K562 (cell line): ENCODE data around the gene SDCCAG8. TPM values are rescaled to one million over a fixed set of nuclear protein-coding genes. Genes with fewer than 3 reads are reported as not detected.

ENCODE experiments used
- ARID2 ChIP-seq: fragments of 450-650 bp; IDR thresholded peaks from 2 replicates; pipeline ENCODE4 v1.6.1; 2017; ENCODE audit warnings: antibody characterized with exemption, mild to moderate bottlenecking
- BCL6 ChIP-seq: fragments of 250-450 bp; sonication (Bioruptor Pico); IDR thresholded peaks from 2 replicates; pipeline ENCODE4 v1.4.0; 2020
- DACH1 ChIP-seq: fragments of 450-650 bp; IDR thresholded peaks from 2 replicates; pipeline ENCODE4 v1.6.1; 2018; ENCODE audit not compliant: partially characterized antibody
- FIP1L1 ChIP-seq: fragments of 200-400 bp; formaldehyde crosslinking; IDR thresholded peaks from 2 replicates; pipeline ENCODE4 v1.6.1; 2018; ENCODE audit warnings: mild to moderate bottlenecking, low read depth, low read length; ENCODE audit not compliant: poor library complexity, severe bottlenecking
- NCOA4 ChIP-seq: fragments of 450-650 bp; IDR thresholded peaks from 2 replicates; pipeline ENCODE4 v1.6.1; 2018; ENCODE audit warnings: mild to moderate bottlenecking; ENCODE audit not compliant: partially characterized antibody
- NR1H2 ChIP-seq: sonication (generic); formaldehyde crosslinking; IDR thresholded peaks from 2 replicates; pipeline ENCODE4 v1.4.0; 2020; ENCODE audit warnings: mild to moderate bottlenecking, missing genetic modification reagents
- NR2F6 ChIP-seq: fragments of 450-650 bp; formaldehyde crosslinking; IDR thresholded peaks from 2 replicates; pipeline ENCODE4 v1.4.0; 2020; ENCODE audit warnings: mild to moderate bottlenecking
- POLR3A ChIP-seq: IDR thresholded peaks from 2 replicates; pipeline ENCODE4 v1.6.1; 2011; ENCODE audit warnings: borderline replicate concordance, mild to moderate bottlenecking, moderate library complexity; ENCODE audit not compliant: insufficient read length, insufficient read depth; ENCODE audit errors: extremely low read depth
- RUNX1 ChIP-seq: sonication (generic); IDR thresholded peaks from 2 replicates; pipeline ENCODE4 v1.6.1; 2016; ENCODE audit warnings: antibody characterized with exemption, low read depth
- SAP30 ChIP-seq: fragments of 200-600 bp; sonication (generic); IDR thresholded peaks from 2 replicates; pipeline ENCODE4 v1.6.1; 2012; ENCODE audit warnings: borderline replicate concordance, low read depth, mild to moderate bottlenecking, moderate library complexity, low read length, control low read depth, inconsistent platforms; ENCODE audit not compliant: insufficient read depth, poor library complexity, severe bottlenecking
- SMARCE1 ChIP-seq: fragments of 450-650 bp; IDR thresholded peaks from 2 replicates; pipeline ENCODE4 v1.7.1; 2016; ENCODE audit warnings: mild to moderate bottlenecking
- TAF7 ChIP-seq: fragments of 450-650 bp; IDR thresholded peaks from 2 replicates; pipeline ENCODE4 v1.6.1; 2016; ENCODE audit warnings: missing genetic modification characterization, missing compliant biosample characterization
- ZFP1 ChIP-seq: fragments of 450-650 bp; formaldehyde crosslinking; IDR thresholded peaks from 2 replicates; pipeline ENCODE4 v1.4.0; 2020; ENCODE audit warnings: mild to moderate bottlenecking, mixed read lengths
- ZNF146 ChIP-seq: IDR thresholded peaks from one replicate; pipeline ENCODE4 v1.6.1; 2018; ENCODE audit warnings: missing compliant biosample characterization; ENCODE audit not compliant: unreplicated experiment
- ZNF445 ChIP-seq: fragments of 250-450 bp; sonication (Bioruptor Pico); IDR thresholded peaks from 2 replicates; pipeline ENCODE4 v1.4.0; 2020; ENCODE audit warnings: low read depth, mild to moderate bottlenecking, moderate library complexity
- ZNF609 ChIP-seq: sonication (generic); formaldehyde crosslinking; IDR thresholded peaks from 2 replicates; pipeline ENCODE4 v1.8.1; 2023; ENCODE audit warnings: missing genetic modification reagents, mild to moderate bottlenecking, borderline replicate concordance
- ZSCAN29 ChIP-seq: fragments of 450-650 bp; IDR thresholded peaks from 2 replicates; pipeline ENCODE4 v1.6.1; 2017
- polyA plus RNA-seq, 8 experiments: library from polyadenylated mRNA; depleted of rRNA in 4 of 8; stranded (reverse) in 5 of 8; unstranded in 3 of 8; fragments of >200 nt; fragmentation: Nextera tagmentation in 2 of 8; fragmentation: Illumina TruSeq in 1 of 8; extraction: Ambion mirVana in 2 of 8; extraction: Trizol in 1 of 8; gene quantifications; 2 replicates each; pipeline versions ENCODE4 v1.2.1 to v1.2.3, GENCODE V29; 2011 to 2014; ENCODE audit warnings: inconsistent platforms in 1 of 8, missing spikeins in 1 of 8
- total RNA-seq, 7 experiments: library from RNA; depleted of rRNA in 6 of 7; stranded (reverse); fragments of >200 nt in 6 of 7; fragmentation: Illumina TruSeq in 2 of 7; extraction: Trizol in 2 of 7; gene quantifications; 2 replicates each; pipeline versions ENCODE4 v1.2.1 to v1.2.3, GENCODE V29; 2011 to 2021; ENCODE audit warnings: low replicate concordance in 1 of 7
- TF ChIP-seq, protein P1 (sequence below): fragments of 450-650 bp; IDR thresholded peaks from 2 replicates; pipeline ENCODE4 v1.6.1; 2016; ENCODE audit warnings: mild to moderate bottlenecking
- TF ChIP-seq, protein P2 (sequence below): fragments of 200-400 bp; formaldehyde crosslinking; IDR thresholded peaks from 2 replicates; pipeline ENCODE4 v1.6.1; 2017; ENCODE audit warnings: mild to moderate bottlenecking, low read depth, low read length, moderate library complexity

The SDCCAG8 gene
- total and polyA plus RNA-seq, 9 of the 15 experiments (the other 6 are each of a cell fraction or from before 2014, with no cell fraction given) = 17.9 to 36.7 (median 25.4) TPM

- TF ChIP-seq, protein P1, sequence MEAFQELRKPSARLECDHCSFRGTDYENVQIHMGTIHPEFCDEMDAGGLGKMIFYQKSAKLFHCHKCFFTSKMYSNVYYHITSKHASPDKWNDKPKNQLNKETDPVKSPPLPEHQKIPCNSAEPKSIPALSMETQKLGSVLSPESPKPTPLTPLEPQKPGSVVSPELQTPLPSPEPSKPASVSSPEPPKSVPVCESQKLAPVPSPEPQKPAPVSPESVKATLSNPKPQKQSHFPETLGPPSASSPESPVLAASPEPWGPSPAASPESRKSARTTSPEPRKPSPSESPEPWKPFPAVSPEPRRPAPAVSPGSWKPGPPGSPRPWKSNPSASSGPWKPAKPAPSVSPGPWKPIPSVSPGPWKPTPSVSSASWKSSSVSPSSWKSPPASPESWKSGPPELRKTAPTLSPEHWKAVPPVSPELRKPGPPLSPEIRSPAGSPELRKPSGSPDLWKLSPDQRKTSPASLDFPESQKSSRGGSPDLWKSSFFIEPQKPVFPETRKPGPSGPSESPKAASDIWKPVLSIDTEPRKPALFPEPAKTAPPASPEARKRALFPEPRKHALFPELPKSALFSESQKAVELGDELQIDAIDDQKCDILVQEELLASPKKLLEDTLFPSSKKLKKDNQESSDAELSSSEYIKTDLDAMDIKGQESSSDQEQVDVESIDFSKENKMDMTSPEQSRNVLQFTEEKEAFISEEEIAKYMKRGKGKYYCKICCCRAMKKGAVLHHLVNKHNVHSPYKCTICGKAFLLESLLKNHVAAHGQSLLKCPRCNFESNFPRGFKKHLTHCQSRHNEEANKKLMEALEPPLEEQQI = peak; percentile 63; the same call in 1 of the 2 replicates
- peak; percentile 64; the same call in 1 of the 2 replicates for TF ChIP-seq SMARCE1
- TF ChIP-seq, protein P2, sequence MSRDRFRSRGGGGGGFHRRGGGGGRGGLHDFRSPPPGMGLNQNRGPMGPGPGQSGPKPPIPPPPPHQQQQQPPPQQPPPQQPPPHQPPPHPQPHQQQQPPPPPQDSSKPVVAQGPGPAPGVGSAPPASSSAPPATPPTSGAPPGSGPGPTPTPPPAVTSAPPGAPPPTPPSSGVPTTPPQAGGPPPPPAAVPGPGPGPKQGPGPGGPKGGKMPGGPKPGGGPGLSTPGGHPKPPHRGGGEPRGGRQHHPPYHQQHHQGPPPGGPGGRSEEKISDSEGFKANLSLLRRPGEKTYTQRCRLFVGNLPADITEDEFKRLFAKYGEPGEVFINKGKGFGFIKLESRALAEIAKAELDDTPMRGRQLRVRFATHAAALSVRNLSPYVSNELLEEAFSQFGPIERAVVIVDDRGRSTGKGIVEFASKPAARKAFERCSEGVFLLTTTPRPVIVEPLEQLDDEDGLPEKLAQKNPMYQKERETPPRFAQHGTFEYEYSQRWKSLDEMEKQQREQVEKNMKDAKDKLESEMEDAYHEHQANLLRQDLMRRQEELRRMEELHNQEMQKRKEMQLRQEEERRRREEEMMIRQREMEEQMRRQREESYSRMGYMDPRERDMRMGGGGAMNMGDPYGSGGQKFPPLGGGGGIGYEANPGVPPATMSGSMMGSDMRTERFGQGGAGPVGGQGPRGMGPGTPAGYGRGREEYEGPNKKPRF = no peak
- no peak for TF ChIP-seq ZFP1 (CRISPR knock-in tag)
- no peak for TF ChIP-seq NR2F6 (CRISPR knock-in tag)
- no peak for TF ChIP-seq ZSCAN29
- no peak for TF ChIP-seq DACH1
- TF ChIP-seq ZNF609 (CRISPR knock-in tag) = no peak
- TF ChIP-seq FIP1L1 = no peak
- TF ChIP-seq SAP30 = no peak
- no peak for TF ChIP-seq TAF7 (tag)
- TF ChIP-seq BCL6 (CRISPR knock-in tag) = no peak
- no peak for TF ChIP-seq ZNF445 (CRISPR knock-in tag)
- TF ChIP-seq ZNF146 = no peak
- no peak for TF ChIP-seq ARID2
- TF ChIP-seq RUNX1 = no peak
- no peak for TF ChIP-seq POLR3A
- no peak for TF ChIP-seq NR1H2
- TF ChIP-seq NCOA4 = no peak
Observed at GRCh38 chr1:243267914-243268653, 12.2 kb downstream of the SDCCAG8 start (continued).
